GM19023 (cell line): ENCODE measurements around the gene GTF2A1.

Source experiments
- ATAC-seq: cut with Tn5 transposase; IDR thresholded peaks from one replicate; pipeline ENCODE4 v1.9.1; 2021; ENCODE audit warnings: mild to moderate bottlenecking, moderate library complexity; ENCODE audit not compliant: unreplicated experiment

GTF2A1 gene

GRCh38 chr14:81179631-81180030 is 41.1 kb downstream of the GTF2A1 start:
- ATAC-seq = no peak

- ATAC-seq = no peak
Observed at GRCh38 chr14:81178063-81178462, 42.7 kb downstream of the GTF2A1 start.

- ATAC-seq = no peak
Observed at GRCh38 chr14:81177225-81177624, 43.5 kb downstream of the GTF2A1 start.

- no peak for ATAC-seq
Observed at GRCh38 chr14:81176241-81176640, 44.5 kb downstream of the GTF2A1 start.

- peak; percentile 22 for ATAC-seq
Observed at GRCh38 chr14:81172881-81173280, 47.9 kb downstream of the GTF2A1 start.

GRCh38 chr14:81172353-81172752 is 48.4 kb downstream of the GTF2A1 start:
- peak; percentile 14 for ATAC-seq

GRCh38 chr14:81170829-81171195 is 49.9 kb downstream of the GTF2A1 start:
- ATAC-seq = peak; percentile 0

GRCh38 chr14:81170104-81170828 is 50.5 kb downstream of the GTF2A1 start:
- peak; percentile 96 for ATAC-seq

- ATAC-seq = peak; percentile 22
Observed at GRCh38 chr14:81169711-81170103, 51.1 kb downstream of the GTF2A1 start.

- ATAC-seq = no peak
Observed at GRCh38 chr14:81169267-81169666, 51.5 kb downstream of the GTF2A1 start.

GRCh38 chr14:81166121-81166520 is 54.6 kb downstream of the GTF2A1 start:
- no peak for ATAC-seq

GRCh38 chr14:81165188-81165587 is 55.6 kb downstream of the GTF2A1 start:
- ATAC-seq = no peak

- ATAC-seq = peak; percentile 93
Observed at GRCh38 chr14:81164167-81164774, 56.5 kb downstream of the GTF2A1 start.

GRCh38 chr14:81162941-81163340 is 57.8 kb downstream of the GTF2A1 start:
- no peak for ATAC-seq

- ATAC-seq = no peak
Observed at GRCh38 chr14:81161749-81162148, 59.0 kb downstream of the GTF2A1 start.

- no peak for ATAC-seq
Observed at GRCh38 chr14:81161088-81161487, 59.7 kb downstream of the GTF2A1 start.

- no peak for ATAC-seq
Observed at GRCh38 chr14:81157431-81157830, 63.3 kb downstream of the GTF2A1 start.

- ATAC-seq = no peak
Observed at GRCh38 chr14:81153187-81153586, 67.6 kb downstream of the GTF2A1 start.

GRCh38 chr14:81148635-81149034 is 72.1 kb downstream of the GTF2A1 start:
- ATAC-seq = no peak

- peak; percentile 73 for ATAC-seq
Observed at GRCh38 chr14:81147140-81147897, 73.4 kb downstream of the GTF2A1 start.

- no peak for ATAC-seq
Observed at GRCh38 chr14:81144824-81145603, 75.7 kb downstream of the GTF2A1 start.
